Testis (tissue), 3 donors: ENCODE measurements around the gene PPM1E. TPM values are rescaled to one million over a fixed set of nuclear protein-coding genes. Genes with fewer than 3 reads are reported as not detected.

Experiments used
- DNase-seq: peaks from one replicate; pipeline ENCODE4 v3.0.0-alpha.2; 2019
- H3K27ac ChIP-seq, 2 donors: fragments of 200-600 bp; sonication (generic); one replicate each; pipeline ENCODE4 v1.5.1; 2019
- H3K27me3 ChIP-seq: fragments of 200-600 bp; sonication (generic); one replicate; pipeline ENCODE4 v1.5.1; 2019
- H3K36me3 ChIP-seq: fragments of 200-600 bp; sonication (generic); one replicate; pipeline ENCODE4 v1.5.1; 2017; ENCODE audit warnings: low read depth; ENCODE audit errors: missing control alignments
- H3K4me1 ChIP-seq: fragments of 200-600 bp; sonication (generic); one replicate; pipeline ENCODE4 v1.5.1; 2019
- H3K4me3 ChIP-seq, 2 donors: fragments of 200-600 bp; sonication (generic); one replicate each; pipeline ENCODE4 v1.5.1; 2017 to 2019
- H3K9me3 ChIP-seq: fragments of 200-600 bp; sonication (generic); one replicate; pipeline ENCODE4 v1.5.1; 2017
- POLR2A ChIP-seq: fragments of 450-650 bp; IDR thresholded peaks from one replicate; pipeline ENCODE4 v1.6.1; 2017; ENCODE audit warnings: antibody characterized with exemption, mild to moderate bottlenecking, moderate library complexity
- WGBS, 2 donors: methylation state at CpG; one replicate each; pipeline ENCODE4 v1.1.5; 2018; 5-methylcytosine and 5-hydroxymethylcytosine counted together
- intact Hi-C: fragments of 100-400 bp; cut with DNase I; formaldehyde crosslinking; loops from one replicate; pipeline ENCODE4 v1.15.1; 2023; ENCODE audit warnings: low total_unique reads
- polyA plus RNA-seq: library from polyadenylated mRNA; stranded (reverse); fragments of 350-450 nt; fragmentation: Illumina TruSeq; extraction: RNeasy Lipid Tissue Mini Kit (QIAGEN cat#74804); gene quantifications from one replicate; pipeline ENCODE4 v1.2.3, GENCODE V29; 2014; ENCODE audit warnings: low read depth, low replicate concordance; ENCODE audit not compliant: insufficient read depth
- total RNA-seq, 2 donors: library from RNA; depleted of rRNA; stranded (reverse); fragments of >200 nt; gene quantifications; one replicate each; pipeline ENCODE4 v1.2.3, GENCODE V29; 2016
- TF ChIP-seq, protein P1 (sequence below), 3 experiments: fragments of 450-650 bp in 2 of 3; fragments of 200-600 bp in 1 of 3; sonication (generic) in 1 of 3; IDR thresholded peaks; one replicate each; pipeline ENCODE4 v1.5.1; 2016 to 2019; ENCODE audit warnings: antibody characterized with exemption in 3 of 3, mild to moderate bottlenecking in 2 of 3, moderate library complexity in 1 of 3

Gene PPM1E
- total and polyA plus RNA-seq, 3 donors from 2014 or later = 8.1 to 16.7 (median 13.5) TPM

DNA sequence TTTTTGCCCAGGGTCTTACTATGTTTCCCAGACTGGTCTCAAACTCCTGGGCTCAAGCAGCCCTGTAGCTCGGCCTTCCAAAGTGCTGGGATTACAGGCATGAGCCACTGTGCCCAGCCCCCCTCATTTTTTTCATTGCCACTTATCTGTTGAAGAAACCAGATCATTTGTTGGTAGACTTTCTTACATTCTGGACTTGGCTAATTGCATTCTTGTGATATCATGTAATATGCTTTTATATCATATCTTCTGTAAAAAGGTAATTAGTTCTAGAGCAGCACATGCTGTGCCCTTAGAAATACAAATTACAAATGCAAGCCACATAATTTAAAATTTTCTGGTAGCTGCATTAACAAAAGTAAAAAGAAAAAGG is 53.9 kb downstream of the PPM1E start:
- Histone ChIP-seq H3K27me3 (no peaks in the 10 kb centered on the region), H3K9me3 (no peaks in the 10 kb centered on the region), H3K4me1 (no peaks in the 10 kb centered on the region), H3K36me3 (no peaks in the 10 kb centered on the region), H3K4me3 (no peak overlapping the region), H3K27ac (no peak overlapping the region)
- TF ChIP-seq POLR2A = no peak
- TF ChIP-seq, protein P1, sequence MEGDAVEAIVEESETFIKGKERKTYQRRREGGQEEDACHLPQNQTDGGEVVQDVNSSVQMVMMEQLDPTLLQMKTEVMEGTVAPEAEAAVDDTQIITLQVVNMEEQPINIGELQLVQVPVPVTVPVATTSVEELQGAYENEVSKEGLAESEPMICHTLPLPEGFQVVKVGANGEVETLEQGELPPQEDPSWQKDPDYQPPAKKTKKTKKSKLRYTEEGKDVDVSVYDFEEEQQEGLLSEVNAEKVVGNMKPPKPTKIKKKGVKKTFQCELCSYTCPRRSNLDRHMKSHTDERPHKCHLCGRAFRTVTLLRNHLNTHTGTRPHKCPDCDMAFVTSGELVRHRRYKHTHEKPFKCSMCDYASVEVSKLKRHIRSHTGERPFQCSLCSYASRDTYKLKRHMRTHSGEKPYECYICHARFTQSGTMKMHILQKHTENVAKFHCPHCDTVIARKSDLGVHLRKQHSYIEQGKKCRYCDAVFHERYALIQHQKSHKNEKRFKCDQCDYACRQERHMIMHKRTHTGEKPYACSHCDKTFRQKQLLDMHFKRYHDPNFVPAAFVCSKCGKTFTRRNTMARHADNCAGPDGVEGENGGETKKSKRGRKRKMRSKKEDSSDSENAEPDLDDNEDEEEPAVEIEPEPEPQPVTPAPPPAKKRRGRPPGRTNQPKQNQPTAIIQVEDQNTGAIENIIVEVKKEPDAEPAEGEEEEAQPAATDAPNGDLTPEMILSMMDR (IDR thresholded peaks at IDR 0.05) = no peak
- intact Hi-C loops = no loop called here
- no peak for DNase-seq
- WGBS, 2 donors = 54 to 59% methylated on average over 1 of the region's 1 CpG

DNA sequence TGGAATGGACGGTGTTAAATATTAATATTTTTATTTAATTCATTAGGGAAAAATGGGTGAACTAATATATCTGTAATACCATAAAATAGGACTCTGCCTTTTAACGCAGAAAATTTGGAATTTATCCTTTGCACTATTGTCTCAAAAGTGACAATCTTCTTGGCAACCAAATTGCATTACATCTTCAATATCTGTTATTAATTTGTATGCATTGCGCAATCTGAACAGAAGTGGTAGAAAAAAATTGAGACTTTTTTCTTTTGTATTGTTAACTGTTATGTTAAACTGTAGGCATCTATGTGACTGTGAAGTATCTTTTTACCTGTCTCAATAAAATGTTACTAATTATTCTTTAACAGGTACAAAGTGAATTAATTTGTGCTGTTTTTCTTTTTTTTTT is 55.6 kb downstream of the PPM1E start:
- no peak overlapping the region for H3K4me3 ChIP-seq
- no peaks in the 10 kb centered on the region for H3K4me1 ChIP-seq
- H3K27me3 ChIP-seq = no peaks in the 10 kb centered on the region
- intact Hi-C loops = no loop called here
- TF ChIP-seq, protein P1 (IDR thresholded peaks at IDR 0.05) = no peak
- TF ChIP-seq POLR2A = no peak
- H3K27ac ChIP-seq = no peak overlapping the region
- 94 to 95% methylated on average over 3 of the region's 3 CpGs for WGBS, 2 donors
- no peak for DNase-seq
- no peaks in the 10 kb centered on the region for H3K9me3 ChIP-seq
- no peaks in the 10 kb centered on the region for H3K36me3 ChIP-seq

DNA sequence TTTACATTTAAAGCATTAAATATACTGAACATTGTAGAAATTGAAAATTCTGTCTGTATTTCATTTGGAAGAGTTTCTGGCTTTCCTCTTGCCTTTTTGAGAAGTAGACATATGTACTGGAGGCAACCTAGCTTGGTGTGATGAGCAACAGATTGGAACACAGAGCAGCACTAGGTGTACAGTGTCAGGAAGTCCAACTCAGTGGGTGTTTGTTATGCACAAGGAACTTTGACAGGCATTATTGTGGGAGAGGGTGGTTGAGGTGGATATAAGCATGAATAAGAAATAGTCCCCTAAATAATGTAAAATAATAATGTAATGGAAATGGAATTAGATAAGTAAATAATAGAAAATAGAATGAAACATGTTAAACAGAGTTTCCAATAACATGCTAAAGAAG is 58.1 kb downstream of the PPM1E start:
- Histone ChIP-seq H3K4me1 (no peaks in the 10 kb centered on the region), H3K27me3 (no peaks in the 10 kb centered on the region), H3K4me3 (no peak overlapping the region), H3K9me3 (no peaks in the 10 kb centered on the region), H3K36me3 (no peaks in the 10 kb centered on the region), H3K27ac (no peak overlapping the region)
- TF ChIP-seq, protein P1 (IDR thresholded peaks at IDR 0.05) = no peak
- TF ChIP-seq POLR2A = no peak
- DNase-seq = no peak
- intact Hi-C loops = no loop called here

DNA sequence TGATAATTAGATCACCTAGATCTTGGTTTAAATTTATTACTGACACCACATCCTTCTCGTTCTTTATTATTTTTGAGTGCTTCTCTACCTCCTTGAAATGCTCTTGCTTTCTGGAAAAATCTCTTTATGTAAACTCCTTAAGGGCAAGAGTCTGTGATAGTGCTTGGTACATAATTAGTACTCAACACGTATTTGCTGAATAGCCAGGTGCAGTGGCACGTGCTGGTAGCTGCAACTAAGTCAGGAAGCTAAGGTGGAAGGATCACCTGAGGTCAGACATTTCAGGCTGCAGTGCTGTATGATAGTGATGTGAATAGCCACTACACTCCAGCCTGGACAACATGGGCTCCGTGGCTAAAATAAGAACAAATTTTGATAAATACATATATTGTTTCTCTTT is 63.0 kb downstream of the PPM1E start:
- Histone ChIP-seq H3K27ac (no peak overlapping the region), H3K36me3 (no peaks in the 10 kb centered on the region), H3K27me3 (no peaks in the 10 kb centered on the region), H3K9me3 (no peaks in the 10 kb centered on the region), H3K4me3 (no peak overlapping the region), H3K4me1 (no peaks in the 10 kb centered on the region)
- TF ChIP-seq, protein P1 (IDR thresholded peaks at IDR 0.05) = no peak
- no peak for TF ChIP-seq POLR2A
- 74 to 80% methylated on average over 4 of the region's 4 CpGs for WGBS, 2 donors
- DNase-seq = no peak
- intact Hi-C loops = no loop called here

DNA sequence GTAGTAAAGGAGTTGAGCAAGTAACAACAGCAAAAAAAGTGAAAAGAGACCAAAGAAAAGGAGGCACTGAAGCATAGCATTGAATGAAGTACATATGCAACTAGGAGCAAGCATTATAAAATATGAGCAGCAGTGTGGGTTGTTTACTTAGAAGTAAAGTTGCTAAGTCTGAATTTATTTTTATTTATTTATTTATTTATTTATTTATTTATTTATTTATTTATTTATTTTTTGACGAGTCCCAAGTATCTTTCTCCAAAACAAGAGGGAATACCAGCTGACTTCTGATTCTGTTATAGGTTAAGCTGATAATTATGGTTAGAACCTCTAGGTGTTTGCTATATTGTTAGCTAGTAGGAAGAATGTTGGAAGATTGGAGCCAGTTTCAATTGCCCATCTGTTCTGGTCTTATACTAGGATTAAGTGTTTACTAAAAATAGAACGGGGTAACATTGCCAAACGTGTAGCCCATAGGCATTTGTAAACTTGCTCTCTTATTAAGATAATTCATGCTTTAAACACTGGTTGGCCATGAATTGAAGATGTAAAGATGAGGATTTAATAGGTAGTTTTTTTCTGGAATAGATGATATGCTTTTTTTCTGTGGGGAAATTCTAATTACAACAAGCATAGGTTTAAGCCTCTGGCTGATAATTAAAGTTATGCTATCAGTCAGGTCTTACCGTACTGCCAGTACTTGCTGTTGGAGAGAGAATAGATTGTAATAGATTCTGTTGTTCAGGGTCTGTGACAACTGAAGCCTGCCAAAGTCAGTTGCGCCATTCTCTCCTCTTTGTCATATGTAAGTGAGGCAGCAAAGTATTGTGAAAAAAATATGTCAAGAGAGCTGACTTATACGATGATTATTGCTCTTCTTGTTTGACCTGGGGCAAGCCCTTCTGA is 66.7 kb downstream of the PPM1E start:
- TF ChIP-seq, protein P1 (IDR thresholded peaks at IDR 0.05) = no peak
- TF ChIP-seq POLR2A = no peak
- 56 to 58% methylated on average over 6 of the region's 6 CpGs for WGBS, 2 donors
- DNase-seq = no peak

More for the DNA sequence above, 66.7 kb downstream of the PPM1E start:
- H3K27me3 ChIP-seq = no peaks in the 10 kb centered on the region
- intact Hi-C loops = no loop called here
- H3K9me3 ChIP-seq = no peaks in the 10 kb centered on the region
- H3K27ac ChIP-seq = no peak overlapping the region
- no peaks in the 10 kb centered on the region for H3K4me1 ChIP-seq
- H3K36me3 ChIP-seq = no peaks in the 10 kb centered on the region
- no peak overlapping the region for H3K4me3 ChIP-seq
